Adrenal gland (tissue), 12 donors: ENCODE results near the gene GNB5. TPM values are rescaled to one million over a fixed set of nuclear protein-coding genes. Genes with fewer than 3 reads are reported as not detected.
"Not testable (repeated sequence)": the region's sequence is repeated elsewhere in the genome, so short reads cannot be mapped to it uniquely, and the experiment has no call there.

ENCODE experiments used
- DNase-seq, 7 donors: peaks; one replicate each; pipeline ENCODE4 v3.0.0-alpha.2; 2019 to 2020
- H3K27ac ChIP-seq, 5 donors: fragments of 200-600 bp; sonication (generic) in 4 of 5; 1 replicate in 3 of 5; 2 replicates in 2 of 5; pipeline versions ENCODE4 v1.5.1 to v1.8.0; 2016 to 2020; ENCODE audit warnings: mild to moderate bottlenecking in 1 of 5
- H3K27me3 ChIP-seq: fragments of 200-600 bp; 2 replicates; pipeline ENCODE4 v1.8.0; 2021
- H3K36me3 ChIP-seq, 2 donors: fragments of 200-600 bp; replicated peaks in 1 of 2; 1 replicate in 1 of 2; 2 replicates in 1 of 2; pipeline versions ENCODE4 v1.5.1 to v1.8.0; 2018 to 2022
- H3K4me1 ChIP-seq, 2 donors: fragments of 200-600 bp; replicated peaks in 1 of 2; 1 replicate in 1 of 2; 2 replicates in 1 of 2; pipeline versions ENCODE4 v1.5.1 to v1.8.0; 2018 to 2021
- H3K4me3 ChIP-seq, 4 donors: fragments of 200-600 bp; sonication (generic) in 3 of 4; one replicate each; pipeline ENCODE4 v1.5.1; 2016 to 2018
- H3K9me3 ChIP-seq, 3 donors: fragments of 200-600 bp; sonication (generic) in 1 of 3; replicated peaks in 1 of 3; 1 replicate in 2 of 3; 2 replicates in 1 of 3; pipeline versions ENCODE4 v1.5.1 to v1.8.0; 2016 to 2021
- POLR2A ChIP-seq, 2 donors: fragments of 450-650 bp; IDR thresholded peaks; one replicate each; pipeline ENCODE4 v1.6.1; 2017; ENCODE audit warnings: antibody characterized with exemption in 2 of 2, mild to moderate bottlenecking in 2 of 2, moderate library complexity in 1 of 2
- WGBS, 4 donors: extraction: QIAGEN DNeasy Blood & Tissue Kit in 2 of 4; methylation state at CpG; one replicate each; pipeline versions ENCODE4 v1.1.5 to v1.1.7; 2013 to 2017; 5-methylcytosine and 5-hydroxymethylcytosine counted together
- intact Hi-C, 2 donors: fragments of 100-400 bp; cut with DNase I; formaldehyde crosslinking; loops; one replicate each; pipeline versions ENCODE4 v1.14.1 to v1.15.0; 2022 to 2023
- polyA plus RNA-seq, 3 donors: library from polyadenylated mRNA; stranded (reverse); fragments of 200-250 nt in 2 of 3; fragments of 350-450 nt in 1 of 3; fragmentation: Illumina TruSeq in 1 of 3; extraction: RNeasy Lipid Tissue Mini Kit (QIAGEN cat#74804) in 1 of 3; gene quantifications; one replicate each; pipeline ENCODE4 v1.2.3, GENCODE V29; 2013 to 2014
- total RNA-seq, 9 donors: library from RNA; depleted of rRNA in 4 of 9; stranded (reverse); fragments of >200 nt in 4 of 9; fragments of 120-200 nt in 1 of 9; fragmentation: NEBNext Ultra II Directional in 1 of 9; extraction: Animal tissue kit (Norgen Biotek cat#: 25700) in 1 of 9; gene quantifications; one replicate each; pipeline versions ENCODE4 v1.1.0 to v1.2.4, GENCODE V29; 2013 to 2023
- TF ChIP-seq, protein P1 (sequence below), 6 experiments: fragments of 450-650 bp in 4 of 6; fragments of 200-600 bp in 2 of 6; sonication (generic) in 1 of 6; IDR thresholded peaks; 1 replicate in 5 of 6; 2 replicates in 1 of 6; pipeline versions ENCODE4 v1.5.1 to v1.8.0; 2016 to 2021; ENCODE audit warnings: antibody characterized with exemption in 6 of 6, mild to moderate bottlenecking in 2 of 6, moderate library complexity in 1 of 6
- donor health status: healthy with polysubstance abuse.
- donor health status: Bipolar disorder and iron deficiency.
- donor health status: DM: yes; HTN: yes; CAD: no.
- donor health status: DM: no; HTN: no; CAD: no.
- donor health status: DM: no; HTN: no; CAD: no.
- donor health status: DM: yes; HTN: yes; CAD: no.

GNB5 gene
- total and polyA plus RNA-seq, 12 donors, result 2.8 to 60.7 (median 18.8) TPM

DNA sequence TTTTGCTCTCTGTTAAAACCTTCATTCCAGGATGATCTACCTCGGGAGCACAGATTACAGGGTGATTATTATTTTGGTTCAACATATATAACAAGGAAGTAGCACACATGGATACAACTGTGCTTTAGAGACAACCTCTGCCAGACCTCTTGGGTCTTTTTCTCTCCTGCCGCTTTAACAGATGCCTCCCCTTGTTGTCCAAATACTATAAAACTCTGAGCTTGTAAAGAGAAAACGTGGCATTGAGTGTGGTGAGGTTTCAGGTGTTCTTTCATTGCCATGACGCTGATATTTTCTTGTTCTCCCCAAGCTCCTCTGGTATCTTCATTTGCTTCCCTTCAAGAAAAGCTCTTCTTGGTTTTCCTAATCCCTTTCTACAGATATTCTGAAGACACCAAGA, 107.6 kb downstream of the GNB5 start:
- H3K36me3 ChIP-seq, result no peaks in the 10 kb centered on the region
- H3K9me3 ChIP-seq, result no peaks in the 10 kb centered on the region
- no peak overlapping the region for H3K27ac ChIP-seq
- intact Hi-C loops, result loop anchor here in 1 of 2 donors (10.0 kb wide), 2 partner anchors 51 to 109 kb away; partner anchors contain the start of gene LEO1
- H3K4me1 ChIP-seq, result no peaks in the 10 kb centered on the region
- TF ChIP-seq, protein P1, sequence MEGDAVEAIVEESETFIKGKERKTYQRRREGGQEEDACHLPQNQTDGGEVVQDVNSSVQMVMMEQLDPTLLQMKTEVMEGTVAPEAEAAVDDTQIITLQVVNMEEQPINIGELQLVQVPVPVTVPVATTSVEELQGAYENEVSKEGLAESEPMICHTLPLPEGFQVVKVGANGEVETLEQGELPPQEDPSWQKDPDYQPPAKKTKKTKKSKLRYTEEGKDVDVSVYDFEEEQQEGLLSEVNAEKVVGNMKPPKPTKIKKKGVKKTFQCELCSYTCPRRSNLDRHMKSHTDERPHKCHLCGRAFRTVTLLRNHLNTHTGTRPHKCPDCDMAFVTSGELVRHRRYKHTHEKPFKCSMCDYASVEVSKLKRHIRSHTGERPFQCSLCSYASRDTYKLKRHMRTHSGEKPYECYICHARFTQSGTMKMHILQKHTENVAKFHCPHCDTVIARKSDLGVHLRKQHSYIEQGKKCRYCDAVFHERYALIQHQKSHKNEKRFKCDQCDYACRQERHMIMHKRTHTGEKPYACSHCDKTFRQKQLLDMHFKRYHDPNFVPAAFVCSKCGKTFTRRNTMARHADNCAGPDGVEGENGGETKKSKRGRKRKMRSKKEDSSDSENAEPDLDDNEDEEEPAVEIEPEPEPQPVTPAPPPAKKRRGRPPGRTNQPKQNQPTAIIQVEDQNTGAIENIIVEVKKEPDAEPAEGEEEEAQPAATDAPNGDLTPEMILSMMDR (IDR thresholded peaks at IDR 0.05), result no peak
- no peak for TF ChIP-seq POLR2A (IDR thresholded peaks at IDR 0.05)
- no peaks in the 10 kb centered on the region for H3K27me3 ChIP-seq
- H3K4me3 ChIP-seq, result no peak overlapping the region
- 76 to 86% (median 78%) methylated on average over 4 of the region's 4 CpGs for WGBS, 4 donors
- DNase-seq, result no peak

DNA sequence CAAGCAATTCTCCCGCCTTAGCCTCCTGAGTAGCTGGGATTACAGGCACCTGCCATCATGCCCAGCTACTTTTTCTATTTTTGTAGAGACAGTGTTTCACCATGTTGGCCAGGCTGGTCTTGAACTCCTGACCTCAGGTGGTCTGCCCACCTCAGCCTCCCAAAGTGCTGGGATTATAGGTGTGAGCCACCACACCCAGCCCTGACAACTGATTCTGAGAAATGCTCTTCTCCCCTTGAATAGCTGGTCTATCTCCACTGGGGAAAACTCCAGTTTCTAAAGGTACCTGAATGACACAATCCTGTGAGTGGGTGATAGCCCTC, 108.2 kb downstream of the GNB5 start:
- H3K4me3 ChIP-seq, H3K4me1 ChIP-seq, H3K27ac ChIP-seq, DNase-seq, H3K36me3 ChIP-seq, H3K9me3 ChIP-seq, H3K27me3 ChIP-seq: not testable (repeated sequence)
- 81 to 100% (median 89%) methylated on average over 1 of the region's 1 CpG for WGBS, 4 donors
- intact Hi-C loops, result loop anchor here in 1 of 2 donors (10.0 kb wide), 2 partner anchors 52 to 108 kb away; partner anchors contain the start of gene LEO1

DNA sequence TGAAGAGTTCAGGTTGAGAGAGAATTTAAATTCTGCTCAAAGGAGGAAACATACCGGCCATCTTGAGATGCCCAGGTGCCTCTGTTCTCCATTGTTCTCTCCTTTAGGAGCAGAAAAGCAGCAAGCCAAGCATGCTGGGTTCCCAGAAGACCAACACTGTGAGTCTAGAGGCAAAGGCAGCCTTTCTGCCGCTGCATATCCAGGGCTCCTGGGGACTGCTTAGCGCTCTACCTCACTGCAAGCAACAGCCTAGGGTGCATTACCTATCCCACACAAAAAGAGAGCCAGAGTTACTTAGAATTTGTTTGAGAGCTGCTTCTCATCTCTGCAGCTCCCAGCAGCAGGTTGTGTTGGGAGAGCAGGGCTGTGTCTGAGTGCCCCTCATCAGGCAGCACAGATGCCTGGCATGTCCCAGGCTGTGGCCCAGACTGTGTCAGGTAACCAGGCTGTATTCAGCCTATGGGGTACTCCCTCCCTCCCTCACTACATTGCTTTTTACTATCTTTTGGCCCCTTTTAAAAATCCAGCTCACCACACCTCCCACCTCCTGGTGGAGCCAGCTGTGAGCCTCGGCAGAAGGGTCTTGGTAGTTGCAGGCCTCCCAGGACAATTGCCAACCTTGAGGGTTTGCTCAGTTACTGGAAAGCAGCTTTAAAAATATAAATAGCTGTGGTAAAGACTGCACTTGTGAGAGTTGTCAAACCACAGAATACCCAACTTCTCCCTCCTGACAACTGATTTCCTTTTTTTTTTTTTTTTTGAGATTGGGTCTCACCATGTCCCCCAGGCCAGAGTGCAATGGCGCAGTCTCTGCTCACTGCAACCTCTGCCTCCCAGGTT, 108.8 kb downstream of the GNB5 start:
- WGBS, 4 donors, result 80 to 88% (median 83%) methylated on average over 5 of the region's 5 CpGs
- TF ChIP-seq POLR2A (IDR thresholded peaks at IDR 0.05), result no peak
- TF ChIP-seq, protein P1 (IDR thresholded peaks at IDR 0.05), result no peak
- no peak for DNase-seq
- H3K9me3 ChIP-seq, result no peaks in the 10 kb centered on the region
- no peak overlapping the region for H3K4me3 ChIP-seq
- no peaks in the 10 kb centered on the region for H3K4me1 ChIP-seq
- H3K27ac ChIP-seq, result no peak overlapping the region
- intact Hi-C loops, result loop anchor here in 1 of 2 donors (10.0 kb wide), 2 partner anchors 52 to 108 kb away; partner anchors contain the start of gene LEO1
- H3K36me3 ChIP-seq, result no peaks in the 10 kb centered on the region
- no peaks in the 10 kb centered on the region for H3K27me3 ChIP-seq

DNA sequence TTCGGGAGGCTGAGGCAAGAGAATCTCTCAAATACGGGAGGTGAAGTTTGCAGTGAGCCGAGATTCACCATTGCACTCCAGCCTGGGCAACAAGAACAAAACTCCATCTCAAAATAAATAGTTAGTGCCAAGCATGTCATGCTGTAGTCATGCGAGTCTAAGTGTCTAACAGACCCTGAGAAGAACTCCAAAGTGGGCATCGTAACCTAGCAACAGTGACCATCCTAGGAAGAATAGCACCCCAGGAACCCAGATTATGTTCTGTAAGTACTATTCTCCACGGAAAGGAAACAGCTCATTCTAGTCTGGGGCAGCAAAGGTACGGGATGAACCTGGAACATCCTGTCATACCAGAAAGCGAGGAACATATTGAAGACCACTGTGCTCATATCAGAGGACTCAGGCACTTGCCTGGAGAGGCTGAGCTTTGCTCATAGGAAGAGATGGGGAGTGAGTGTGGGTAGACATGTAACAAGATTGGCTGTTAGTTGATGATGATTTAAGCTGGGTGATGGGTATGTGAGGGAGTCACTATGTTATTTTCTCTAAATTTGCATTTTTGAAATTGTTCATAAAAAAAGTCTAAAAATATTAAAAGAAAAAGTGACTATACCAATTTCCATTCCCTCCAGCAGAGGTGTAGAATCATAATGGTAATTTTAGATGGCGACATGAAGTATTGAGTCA, 110.3 kb downstream of the GNB5 start:
- WGBS, 4 donors, result 90 to 92% (median 91%) methylated on average over 9 of the region's 9 CpGs
- Histone ChIP-seq H3K9me3 (no peaks in the 10 kb centered on the region), H3K36me3 (no peaks in the 10 kb centered on the region), H3K4me3 (no peak overlapping the region), H3K27me3 (no peaks in the 10 kb centered on the region), H3K4me1 (no peaks in the 10 kb centered on the region), H3K27ac (no peak overlapping the region)
- no peak for TF ChIP-seq POLR2A (IDR thresholded peaks at IDR 0.05)
- TF ChIP-seq, protein P1 (IDR thresholded peaks at IDR 0.05), result no peak
- intact Hi-C loops, result loop anchor here in 1 of 2 donors (10.0 kb wide), 2 partner anchors 54 to 106 kb away; partner anchors contain the start of gene LEO1
- DNase-seq, result no peak
